GM12801 (cell line): ENCODE data around the gene GPR137.

Experiments used
- CTCF ChIP-seq: IDR thresholded peaks from one replicate; pipeline ENCODE4 v1.5.1; 2011; ENCODE audit warnings: control low read depth; ENCODE audit not compliant: insufficient read length; ENCODE audit errors: extremely low read depth

Gene GPR137

GRCh38 chr11:64305691-64306562 lies 20.3 kb downstream of the GPR137 start:
- no peak for TF ChIP-seq CTCF

GRCh38 chr11:64306563-64306875 lies 20.9 kb downstream of the GPR137 start:
- TF ChIP-seq CTCF = no peak

- TF ChIP-seq CTCF = no peak
These were observed 21.4 kb downstream of the GPR137 start for GRCh38 chr11:64306876-64307622.

- TF ChIP-seq CTCF = no peak
These were observed 27.3 kb downstream of the GPR137 start for GRCh38 chr11:64312947-64313346.

- TF ChIP-seq CTCF = no peak
These were observed 28.0 kb downstream of the GPR137 start for GRCh38 chr11:64313491-64314145.

GRCh38 chr11:64314146-64314804 lies 28.6 kb downstream of the GPR137 start:
- TF ChIP-seq CTCF = no peak
